Stomach (tissue), 4 donors: ENCODE measurements around the gene ZNF181.

ENCODE experiments used
- CTCF ChIP-seq, 7 experiments: fragments of 450-650 bp in 4 of 7; fragments of 200-600 bp in 3 of 7; sonication (generic) in 3 of 7; IDR thresholded peaks; one replicate each; pipeline ENCODE4 v1.5.1; 2016 to 2019; ENCODE audit warnings: antibody characterized with exemption in 7 of 7, control low read depth in 2 of 7, mild to moderate bottlenecking in 1 of 7
- POLR2A ChIP-seq, 4 donors: fragments of 450-650 bp; IDR thresholded peaks; one replicate each; pipeline ENCODE4 v1.6.1; 2016; ENCODE audit warnings: antibody characterized with exemption in 4 of 4, control low read depth in 2 of 4, mild to moderate bottlenecking in 1 of 4, moderate library complexity in 1 of 4

- TF ChIP-seq CTCF (IDR thresholded peaks at IDR 0.05) (no peak), POLR2A (IDR thresholded peaks at IDR 0.05) (no peak)
Observed at GRCh38 chr19:34788074-34788473, 54.0 kb downstream of the ZNF181 start.
